ENCODE data around the gene CDK9. TPM values are rescaled to one million over a fixed set of nuclear protein-coding genes. Genes with fewer than 3 reads are reported as not detected.
A peak's percentile ranks its signal among the peaks of the same experiment; 100 is the strongest.

CDK9 gene
- total RNA-seq, 1 experiment from 2014 or later = 48.7 TPM

- Histone ChIP-seq H3K4me3 (ENCODE audit: low read depth in 2 of 2, low read length in 2 of 2) (peak overlapping the region; percentile 80 to 81), H3K36me3 (ENCODE audit: control insufficient read depth, insufficient read depth, low read length) (no peaks in the 10 kb centered on the region), H3K9me3 (ENCODE audit: control insufficient read depth, insufficient read depth, low read depth, low read length) (no peaks in the 10 kb centered on the region), H3K4me1 (ENCODE audit: control insufficient read depth, insufficient read depth, low read length) (peaks cover 12% of the 10 kb centered on the region), H3K27ac (ENCODE audit: low read length) (peak overlapping the region; percentile 91), H3K27me3 (ENCODE audit: control insufficient read depth, insufficient read depth, low read length) (no peaks in the 10 kb centered on the region)
- TF ChIP-seq CTCF (IDR thresholded peaks at IDR 0.05) = no peak
- no peak for TF ChIP-seq REST (IDR thresholded peaks at IDR 0.05; ENCODE audit: insufficient read depth in 1 of 2, low read depth in 2 of 2, low read length in 1 of 2)
- TF ChIP-seq SIN3A (IDR thresholded peaks at IDR 0.05; ENCODE audit: borderline replicate concordance, insufficient read depth, low read depth, low read length) = no peak
- TF ChIP-seq POLR2AphosphoS5 (IDR thresholded peaks at IDR 0.05; ENCODE audit: low read depth, low read length) = no peak
- TF ChIP-seq TCF7L2 (IDR thresholded peaks at IDR 0.05; ENCODE audit: low read depth, low read length) = no peak
- intact Hi-C loops (cut with micrococcal nuclease; ENCODE audit: unreplicated experiment) = loop anchor here (10.0 kb wide), 1 partner anchor 71 kb away; the partner anchor contains the start of gene AK1
- in situ Hi-C loops (cut with HindIII; ENCODE audit: low pct_unique_long_range_greater_than_20kb, low sequenced_read_pairs) = no loop called here
- ChIA-PET POLR2A (interaction anchor here (0.6 kb wide), 1 partner anchor 69 kb away, joined by 3 read pairs; the partner anchor contains the start of gene TOR2A), CTCF (no interaction called here)
- TSS peak; percentile 81 for BruUV-seq (replicated peaks)
- DNase-seq (ENCODE audit: low read depth, low spot score) (no peak), ATAC-seq (0 out of 2 replicates have a peak, but pooled peaks have one; percentile 23)
Observed at GRCh38 chr9:127803507-127804352, 17.9 kb downstream of the CDK9 start.

GRCh38 chr9:127805620-127806019 lies 19.8 kb downstream of the CDK9 start:
- Histone ChIP-seq H3K4me1 (ENCODE audit: control insufficient read depth, insufficient read depth, low read length) (peaks cover 12% of the 10 kb centered on the region), H3K9me3 (ENCODE audit: control insufficient read depth, insufficient read depth, low read depth, low read length) (no peaks in the 10 kb centered on the region), H3K36me3 (ENCODE audit: control insufficient read depth, insufficient read depth, low read length) (no peaks in the 10 kb centered on the region), H3K27me3 (ENCODE audit: control insufficient read depth, insufficient read depth, low read length) (no peaks in the 10 kb centered on the region), H3K27ac (ENCODE audit: low read length) (no peak overlapping the region), H3K4me3 (ENCODE audit: low read depth in 2 of 2, low read length in 2 of 2) (no peak overlapping the region)
- intact Hi-C loops (cut with micrococcal nuclease; ENCODE audit: unreplicated experiment) (loop anchor here (10.0 kb wide), 1 partner anchor 69 kb away; the partner anchor contains the start of gene AK1), in situ Hi-C loops (cut with HindIII; ENCODE audit: low pct_unique_long_range_greater_than_20kb, low sequenced_read_pairs) (no loop called here)
- no peak for DNase-seq (ENCODE audit: low read depth, low spot score)
- TF ChIP-seq POLR2AphosphoS5 (IDR thresholded peaks at IDR 0.05; ENCODE audit: low read depth, low read length) = no peak
- no peak for TF ChIP-seq SIN3A (IDR thresholded peaks at IDR 0.05; ENCODE audit: borderline replicate concordance, insufficient read depth, low read depth, low read length)
- TF ChIP-seq CTCF (IDR thresholded peaks at IDR 0.05) = no peak; the same call in 1 of the 2 replicates
- no peak for TF ChIP-seq TCF7L2 (IDR thresholded peaks at IDR 0.05; ENCODE audit: low read depth, low read length)
- no peak for TF ChIP-seq REST (IDR thresholded peaks at IDR 0.05; ENCODE audit: insufficient read depth in 1 of 2, low read depth in 2 of 2, low read length in 1 of 2)
- CTCF ChIA-PET = interaction anchor here (0.6 kb wide), 1 partner anchor 19 kb away, joined by 4 read pairs; no protein-coding TSS in a partner anchor
- BruUV-seq (replicated peaks) = TSS peak; percentile 85
- ATAC-seq = no peak
- POLR2A ChIA-PET = interaction anchor here (0.6 kb wide), 1 partner anchor 35 kb away, joined by 4 read pairs; no protein-coding TSS in a partner anchor
